Cortex of kidney (tissue), 1 donor: ENCODE data around the gene PDPR.
"Not testable (repeated sequence)": the region's sequence is repeated elsewhere in the genome, so short reads cannot be mapped to it uniquely, and the experiment has no call there.

Source experiments
- DNase-seq: peaks from one replicate; lab custom pipeline; 2025; lab: John Stamatoyannopoulos, UW

The PDPR gene

GRCh38 chr16:70128844-70129243 is 14.7 kb downstream of the PDPR start:
- not testable (repeated sequence) for DNase-seq

- not testable (repeated sequence) for DNase-seq
These were observed 21.7 kb downstream of the PDPR start for GRCh38 chr16:70135796-70136195.

- DNase-seq = not testable (repeated sequence)
These were observed 22.5 kb downstream of the PDPR start for GRCh38 chr16:70136595-70136994.

GRCh38 chr16:70142739-70143138 is 28.6 kb downstream of the PDPR start:
- DNase-seq = not testable (repeated sequence)

GRCh38 chr16:70143231-70143895 is 29.2 kb downstream of the PDPR start:
- not testable (repeated sequence) for DNase-seq

GRCh38 chr16:70147853-70148252 is 33.7 kb downstream of the PDPR start:
- not testable (repeated sequence) for DNase-seq

- not testable (repeated sequence) for DNase-seq
These were observed 34.3 kb downstream of the PDPR start for GRCh38 chr16:70148453-70148852.

- not testable (repeated sequence) for DNase-seq
These were observed 35.2 kb downstream of the PDPR start for GRCh38 chr16:70149296-70149695.

- DNase-seq = no peak
These were observed 37.3 kb downstream of the PDPR start for GRCh38 chr16:70151391-70151790.

GRCh38 chr16:70151941-70152509 is 37.9 kb downstream of the PDPR start:
- DNase-seq = no peak

- DNase-seq = no peak
These were observed 38.6 kb downstream of the PDPR start for GRCh38 chr16:70152578-70153302.

- not testable (repeated sequence) for DNase-seq
These were observed 40.6 kb downstream of the PDPR start for GRCh38 chr16:70154736-70155135.

- no peak for DNase-seq
These were observed 42.3 kb downstream of the PDPR start for GRCh38 chr16:70156207-70156978.

- no peak for DNase-seq
These were observed 43.0 kb downstream of the PDPR start for GRCh38 chr16:70157105-70157476.

GRCh38 chr16:70157477-70158260 is 43.5 kb downstream of the PDPR start:
- DNase-seq = no peak

GRCh38 chr16:70158261-70158939 is 44.3 kb downstream of the PDPR start:
- DNase-seq = no peak

- no peak for DNase-seq
These were observed 45.5 kb downstream of the PDPR start for GRCh38 chr16:70159355-70160348.

- DNase-seq = no peak
These were observed 46.3 kb downstream of the PDPR start for GRCh38 chr16:70160388-70160787.

GRCh38 chr16:70160821-70161220 is 46.7 kb downstream of the PDPR start:
- DNase-seq = no peak

GRCh38 chr16:70161350-70161749 is 47.2 kb downstream of the PDPR start:
- no peak for DNase-seq
